NCI-H446 treated with DMSO at 0.1 percent for 48 hours (cell line): ENCODE data around the gene EMP2.
"Not testable (repeated sequence)": the region's sequence is repeated elsewhere in the genome, so short reads cannot be mapped to it uniquely, and the experiment has no call there.

Source experiments
- DNase-seq: peaks from one replicate; lab custom pipeline; 2025; lab: John Stamatoyannopoulos, UW

Gene EMP2

GRCh38 chr16:10521681-10522274 is 58.6 kb downstream of the EMP2 start:
- no peak for DNase-seq

DNA sequence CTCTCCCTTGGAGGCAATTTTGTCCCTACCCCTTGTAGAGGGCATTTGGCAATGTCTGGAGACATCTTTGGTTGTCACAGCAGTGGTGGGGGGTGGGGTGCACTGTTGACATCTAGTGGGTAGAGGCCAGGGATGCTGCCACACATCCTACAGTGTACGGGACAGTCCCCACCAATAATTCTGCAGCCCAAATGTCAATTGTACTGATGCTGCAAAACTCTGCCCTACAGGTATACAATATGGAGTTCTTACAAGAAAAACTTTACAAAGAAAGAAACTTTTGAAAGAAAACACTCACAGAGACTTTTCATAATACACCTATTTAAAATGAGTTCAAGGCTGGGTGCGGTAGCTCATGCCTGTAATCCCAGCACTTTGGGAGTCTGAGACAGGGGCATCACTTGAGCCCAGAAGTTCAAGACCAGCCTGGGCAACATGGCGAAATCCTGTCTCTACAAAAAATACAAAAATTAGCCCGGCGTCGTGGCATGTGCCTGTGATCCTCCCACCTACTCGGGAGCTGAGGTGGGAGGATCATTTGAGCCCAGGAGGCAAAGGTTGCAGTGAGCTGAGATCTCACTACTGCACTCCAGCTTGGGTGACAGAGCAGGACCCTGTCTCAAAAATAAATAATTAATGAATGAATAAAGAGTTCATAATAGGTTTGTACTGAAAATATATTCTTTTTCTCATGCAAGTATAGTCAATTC is 59.4 kb downstream of the EMP2 start:
- no peak for DNase-seq

DNA sequence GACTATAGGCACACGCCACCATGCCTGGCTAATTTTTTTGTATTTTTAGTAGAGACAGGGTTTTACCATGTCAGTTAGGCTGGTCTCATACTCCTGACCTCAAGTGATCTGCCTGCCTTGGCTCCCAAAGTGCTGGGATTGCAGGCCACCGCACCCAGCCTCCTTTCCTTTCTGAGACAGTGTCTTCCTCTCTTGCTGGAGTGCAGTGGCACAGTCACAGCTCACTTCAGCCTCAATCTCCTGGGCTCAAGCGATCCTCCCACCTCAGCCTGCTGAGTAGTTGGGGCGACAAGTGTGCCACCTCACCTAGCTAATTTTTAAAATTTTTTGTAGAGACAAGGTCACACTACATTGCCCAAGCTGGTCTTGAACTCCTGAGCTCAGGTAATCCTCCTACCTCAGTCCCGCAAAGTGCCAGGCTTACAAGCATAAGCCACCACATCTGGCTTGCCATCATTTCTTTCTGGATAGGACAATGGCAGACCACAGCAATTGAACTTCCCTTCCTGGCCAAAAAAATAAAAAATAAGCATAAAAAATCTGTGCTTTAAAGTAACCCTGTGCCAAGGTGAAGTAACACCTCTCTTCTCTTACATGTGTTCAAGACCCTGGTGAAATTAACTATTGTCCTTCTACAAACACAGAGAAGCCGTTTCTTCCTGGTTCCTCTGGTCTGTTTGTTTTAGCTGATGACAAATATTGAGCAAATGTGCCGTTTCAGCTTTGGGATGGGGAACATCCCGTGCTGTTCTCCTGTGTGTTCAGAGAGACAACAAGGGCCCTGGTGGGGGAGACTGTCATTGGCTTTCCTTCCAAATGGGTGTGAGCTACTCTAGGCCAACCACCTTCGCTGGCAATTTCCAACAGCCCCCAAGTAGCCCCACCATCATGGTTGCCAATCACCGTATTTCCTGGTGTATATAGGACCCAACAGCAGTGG is 60.2 kb downstream of the EMP2 start:
- DNase-seq, result no peak

DNA sequence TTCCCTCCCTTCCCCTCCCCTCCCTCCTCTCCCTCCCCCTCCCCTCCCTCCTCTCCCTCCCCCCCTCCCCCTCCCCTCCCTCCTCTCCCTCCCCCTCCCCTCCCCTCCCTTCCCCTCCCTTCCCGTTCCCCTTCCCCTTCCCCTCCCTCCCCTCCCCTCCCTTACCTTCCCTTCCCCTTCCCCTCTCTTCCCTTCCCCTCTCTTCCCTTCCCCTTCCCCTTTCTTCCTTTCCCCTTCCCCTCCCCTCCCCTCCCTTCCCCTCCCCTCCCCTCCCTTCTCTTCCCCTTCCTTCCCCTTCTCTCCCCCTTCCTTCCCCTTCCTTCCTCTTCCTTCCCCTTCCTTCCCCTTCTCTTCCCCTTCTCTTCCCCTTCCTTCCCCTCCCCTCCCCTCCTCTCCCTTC is 61.1 kb downstream of the EMP2 start:
- DNase-seq, result no peak

GRCh38 chr16:10518479-10519041 is 61.8 kb downstream of the EMP2 start:
- no peak for DNase-seq

GRCh38 chr16:10517868-10518267 is 62.5 kb downstream of the EMP2 start:
- DNase-seq, result no peak

DNA sequence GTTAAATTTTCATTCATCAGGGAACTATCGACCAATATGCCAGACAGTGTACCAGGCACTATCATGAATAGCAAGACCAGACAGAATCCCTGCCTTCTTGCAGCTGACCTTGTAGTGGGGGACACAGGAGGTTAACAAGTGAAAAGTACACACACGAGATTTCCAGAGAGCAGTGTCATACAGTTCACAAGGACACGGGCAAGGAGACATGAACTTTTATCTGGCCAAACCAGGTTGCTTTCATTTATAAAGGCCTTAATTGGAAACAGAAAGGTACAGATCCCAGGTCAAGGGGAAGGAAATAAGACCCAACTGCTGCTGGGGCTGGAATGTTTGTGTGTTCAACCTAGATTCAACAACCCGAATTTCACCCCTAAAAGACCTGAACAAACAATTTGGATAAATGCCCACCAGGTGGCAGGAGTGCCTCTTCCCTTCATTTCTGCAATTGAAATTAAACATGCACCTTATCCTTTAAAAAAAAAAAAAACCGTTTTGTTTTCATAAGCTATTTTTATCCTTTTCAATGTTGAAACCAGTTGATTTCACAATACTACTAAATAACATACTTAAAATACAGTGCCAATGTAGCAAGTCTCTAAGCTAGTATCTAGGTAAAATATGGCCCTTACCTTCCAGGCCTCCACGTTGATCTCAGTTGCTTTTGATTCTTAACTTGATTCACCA is 65.9 kb downstream of the EMP2 start:
- no peak for DNase-seq

DNA sequence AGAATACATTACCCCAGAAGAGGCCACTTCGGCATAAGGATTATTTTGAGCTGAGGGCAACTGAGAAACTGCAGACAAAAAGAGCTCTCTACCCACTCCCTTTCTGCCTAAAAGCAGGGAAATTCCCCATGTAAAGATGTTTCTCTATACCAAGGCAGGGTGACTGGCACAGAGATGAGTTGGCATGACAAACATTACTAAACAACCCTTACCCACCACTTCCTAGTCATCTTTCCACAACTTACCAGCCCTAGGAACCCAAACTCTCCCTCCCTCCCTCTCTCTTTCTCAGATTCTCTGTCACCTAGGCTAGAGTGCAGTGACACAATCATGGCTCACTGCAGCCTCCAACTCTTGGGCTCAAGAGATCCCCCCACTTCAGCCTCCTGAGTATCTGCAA is 68.6 kb downstream of the EMP2 start:
- no peak for DNase-seq

DNA sequence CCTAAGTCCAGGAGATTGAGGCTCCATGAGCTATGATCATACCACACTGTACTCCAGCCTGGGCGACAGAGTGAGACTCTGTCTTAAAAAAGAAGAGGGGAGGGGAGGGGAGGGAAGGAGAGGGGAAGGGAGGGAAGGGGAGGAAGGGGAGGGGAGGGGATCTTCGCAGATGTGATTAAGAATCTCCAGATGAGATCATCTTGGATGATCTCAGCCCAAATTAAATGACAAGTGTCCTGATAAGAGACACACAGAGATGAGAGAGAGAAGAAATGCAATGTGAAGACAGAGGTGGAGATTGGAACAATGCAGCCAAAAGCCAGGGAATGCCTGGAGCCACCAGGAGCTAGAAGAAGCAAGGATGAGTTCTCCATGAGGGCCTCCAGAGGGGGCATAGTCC is 70.1 kb downstream of the EMP2 start:
- DNase-seq, result no peak

DNA sequence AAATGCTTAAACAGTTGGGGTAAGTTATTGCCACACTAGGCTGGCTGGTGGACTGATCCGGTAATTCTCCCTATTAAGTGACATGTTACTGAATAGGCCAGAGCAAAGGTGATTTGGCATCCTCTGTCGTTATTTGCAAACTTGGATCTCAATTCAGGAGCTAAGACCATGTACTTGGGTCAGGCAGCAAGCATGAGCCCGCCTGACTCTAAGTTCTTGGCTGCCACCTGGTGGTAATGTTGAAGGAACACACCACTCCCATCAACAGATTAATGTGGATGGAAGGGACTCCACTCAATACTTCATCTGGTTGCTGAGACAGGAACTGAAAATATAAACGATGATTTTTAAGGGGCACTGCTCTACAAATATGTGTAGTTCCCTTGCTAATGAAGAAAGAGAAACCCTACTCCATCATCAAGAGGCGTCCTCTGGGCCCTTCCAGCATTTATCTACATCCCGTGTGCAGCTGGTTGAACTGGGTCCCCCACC is 70.8 kb downstream of the EMP2 start:
- peak; percentile 21 for DNase-seq

GRCh38 chr16:10505286-10505685 is 75.1 kb downstream of the EMP2 start:
- not testable (repeated sequence) for DNase-seq

GRCh38 chr16:10504404-10504885 is 76.0 kb downstream of the EMP2 start:
- no peak for DNase-seq

DNA sequence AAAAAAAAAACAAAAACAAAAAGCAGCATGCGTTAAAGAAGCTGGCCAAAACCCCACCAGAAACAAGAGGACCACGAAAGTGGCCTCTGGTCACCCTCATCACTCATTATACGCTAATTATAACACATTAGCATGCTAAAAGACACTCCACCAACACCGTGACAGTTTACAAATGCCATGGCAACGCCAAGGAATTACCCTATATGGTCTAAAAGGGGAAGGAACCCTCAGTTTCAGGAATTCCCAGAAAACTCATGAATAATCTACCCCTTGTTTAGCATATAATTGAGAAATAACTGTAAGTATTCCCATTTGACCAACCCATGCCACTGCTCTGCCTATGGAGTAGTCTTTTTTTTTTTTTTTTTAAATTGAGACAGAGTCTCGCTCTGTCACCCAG is 77.6 kb downstream of the EMP2 start:
- DNase-seq, result no peak

DNA sequence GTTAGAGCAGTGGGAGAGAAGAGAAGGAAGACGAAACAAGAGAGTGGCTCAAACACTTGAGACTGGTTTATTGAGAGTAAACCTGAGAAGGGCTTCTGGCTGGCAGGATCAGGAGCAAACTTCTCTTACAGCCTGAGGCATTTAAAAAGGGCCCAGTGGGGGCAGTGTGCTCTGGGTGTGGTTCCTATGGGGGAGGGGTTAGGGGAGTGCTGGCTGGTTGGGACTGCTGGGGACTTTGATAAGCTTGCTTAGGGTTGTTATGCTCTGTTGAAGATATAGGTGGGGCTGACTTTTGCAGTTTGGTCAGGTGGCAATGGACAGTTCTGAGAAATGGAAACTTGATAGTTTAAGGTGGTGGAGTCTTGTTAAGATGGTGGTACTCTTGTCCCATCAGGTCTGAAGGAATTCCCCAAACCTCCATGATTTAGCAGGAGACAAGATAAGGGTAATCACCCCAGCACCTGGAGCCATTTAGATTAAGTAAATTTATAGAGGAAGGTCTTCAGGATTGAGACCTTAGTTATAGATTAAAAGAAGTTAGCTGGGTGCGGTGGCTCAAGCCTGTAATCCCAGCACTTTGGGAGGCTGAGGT is 79.3 kb downstream of the EMP2 start:
- no peak for DNase-seq

GRCh38 chr16:10500582-10500981 is 79.8 kb downstream of the EMP2 start:
- DNase-seq, result no peak

GRCh38 chr16:10497132-10498101 is 83.0 kb downstream of the EMP2 start:
- DNase-seq, result no peak

GRCh38 chr16:10495031-10495345 is 85.4 kb downstream of the EMP2 start:
- DNase-seq, result no peak

GRCh38 chr16:10494343-10495030 is 85.9 kb downstream of the EMP2 start:
- DNase-seq, result no peak

- DNase-seq, result no peak
Measured at GRCh38 chr16:10493276-10493675, 87.1 kb downstream of the EMP2 start.

DNA sequence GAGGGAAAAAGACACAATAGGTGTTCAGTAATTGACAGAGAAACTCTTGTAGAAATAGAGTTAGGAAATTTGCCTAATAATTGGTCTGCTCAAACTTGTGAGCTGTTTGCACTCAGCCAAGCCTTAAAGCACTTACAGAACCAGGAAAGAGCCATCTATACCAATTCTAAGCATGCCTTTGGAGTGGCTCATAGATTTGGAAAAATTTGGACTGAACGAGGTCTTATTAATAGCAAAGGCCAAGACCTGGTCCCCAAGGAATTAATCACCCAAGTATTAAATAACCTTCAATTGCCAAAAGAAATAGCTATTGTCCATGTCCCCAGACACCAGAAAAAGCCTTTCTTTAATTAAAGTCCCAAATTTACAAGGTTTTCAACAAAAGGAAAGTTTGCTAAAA is 90.3 kb downstream of the EMP2 start:
- DNase-seq, result no peak
